IPS DF 6.9 (cell line): ENCODE measurements around the gene MTCH1.

Source experiments
- DNase-seq: peaks from one replicate; pipeline ENCODE4 v3.0.0-alpha.2; 2013; ENCODE audit warnings: low read depth, low spot score
- H3K27ac ChIP-seq: one replicate; pipeline ENCODE4 v1.5.1; 2013; ENCODE audit warnings: low read length, control low read depth
- H3K27me3 ChIP-seq: 2 replicates; pipeline ENCODE4 v1.6.1; 2013; ENCODE audit warnings: mild to moderate bottlenecking, low read length; ENCODE audit not compliant: control insufficient read depth, insufficient read depth
- H3K36me3 ChIP-seq: 2 replicates; pipeline ENCODE4 v1.6.1; 2013; ENCODE audit warnings: low read length; ENCODE audit not compliant: control insufficient read depth, insufficient read depth
- H3K4me1 ChIP-seq: 2 replicates; pipeline ENCODE4 v1.6.1; 2013; ENCODE audit warnings: low read length; ENCODE audit not compliant: control insufficient read depth, insufficient read depth
- H3K4me3 ChIP-seq: 2 replicates; pipeline ENCODE4 v1.5.1; 2013; ENCODE audit warnings: mild to moderate bottlenecking, low read length
- H3K9me3 ChIP-seq: 2 replicates; pipeline ENCODE4 v1.6.1; 2013; ENCODE audit warnings: low read length, inconsistent platforms; ENCODE audit not compliant: control insufficient read depth, insufficient read depth
- WGBS: extraction: QIAGEN DNeasy Blood & Tissue Kit; methylation state at CpG from one replicate; pipeline ENCODE4 v1.1.7; 2013; ENCODE audit warnings: mixed read lengths, missing lambda C conversion rate; ENCODE audit not compliant: insufficient read length, insufficient coverage; 5-methylcytosine and 5-hydroxymethylcytosine counted together

Gene MTCH1

GRCh38 chr6:36920546-36920945 is 65.5 kb downstream of the MTCH1 start:
- Histone ChIP-seq H3K27ac (no peak overlapping the region), H3K27me3 (no peaks in the 10 kb centered on the region), H3K36me3 (peaks cover 2% of the 10 kb centered on the region; the same call in 1 of the 2 replicates), H3K4me1 (no peaks in the 10 kb centered on the region), H3K9me3 (peaks cover 1% of the 10 kb centered on the region; the same call in 1 of the 2 replicates), H3K4me3 (no peak overlapping the region)
- DNase-seq, result no peak
- WGBS, result no CpG with 5 or more reads among the region's 5 CpGs

DNA sequence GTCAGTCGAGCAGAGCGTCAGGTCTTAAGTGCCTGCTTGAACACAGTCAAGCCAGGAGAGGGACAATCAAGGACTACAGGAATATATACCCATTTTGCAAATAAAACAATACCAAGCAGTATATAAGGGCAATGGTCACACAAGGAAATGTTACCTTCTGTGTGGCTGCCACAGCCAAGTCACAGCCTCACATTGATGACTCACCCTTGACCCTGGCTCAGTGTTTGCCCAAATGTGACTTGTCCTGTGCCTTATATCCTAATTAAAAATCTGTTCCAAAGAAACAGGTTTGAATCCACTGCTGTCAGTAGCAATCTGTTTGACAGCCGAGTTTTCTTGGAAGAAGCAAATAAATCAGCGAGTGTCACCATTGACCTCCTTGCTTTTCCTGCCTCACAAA is 65.9 kb downstream of the MTCH1 start:
- no peaks in the 10 kb centered on the region for H3K4me1 ChIP-seq
- H3K27me3 ChIP-seq, result no peaks in the 10 kb centered on the region
- H3K36me3 ChIP-seq, result peaks cover 2% of the 10 kb centered on the region; the same call in 1 of the 2 replicates
- no peak overlapping the region for H3K4me3 ChIP-seq
- peaks cover 1% of the 10 kb centered on the region; the same call in 1 of the 2 replicates for H3K9me3 ChIP-seq
- no CpG with 5 or more reads among the region's 4 CpGs for WGBS
- H3K27ac ChIP-seq, result no peak overlapping the region
- DNase-seq, result no peak
